Measurements from ENCODE around the gene SOX13.
"Not testable (repeated sequence)": the region's sequence is repeated elsewhere in the genome, so short reads cannot be mapped to it uniquely, and the experiment has no call there.

SOX13 gene

GRCh38 chr1:204087181-204087892, 14.4 kb downstream of the SOX13 start:
- DNase-seq (ENCODE audit: low read depth in 2 of 3, low spot score in 1 of 3): no peak

DNA sequence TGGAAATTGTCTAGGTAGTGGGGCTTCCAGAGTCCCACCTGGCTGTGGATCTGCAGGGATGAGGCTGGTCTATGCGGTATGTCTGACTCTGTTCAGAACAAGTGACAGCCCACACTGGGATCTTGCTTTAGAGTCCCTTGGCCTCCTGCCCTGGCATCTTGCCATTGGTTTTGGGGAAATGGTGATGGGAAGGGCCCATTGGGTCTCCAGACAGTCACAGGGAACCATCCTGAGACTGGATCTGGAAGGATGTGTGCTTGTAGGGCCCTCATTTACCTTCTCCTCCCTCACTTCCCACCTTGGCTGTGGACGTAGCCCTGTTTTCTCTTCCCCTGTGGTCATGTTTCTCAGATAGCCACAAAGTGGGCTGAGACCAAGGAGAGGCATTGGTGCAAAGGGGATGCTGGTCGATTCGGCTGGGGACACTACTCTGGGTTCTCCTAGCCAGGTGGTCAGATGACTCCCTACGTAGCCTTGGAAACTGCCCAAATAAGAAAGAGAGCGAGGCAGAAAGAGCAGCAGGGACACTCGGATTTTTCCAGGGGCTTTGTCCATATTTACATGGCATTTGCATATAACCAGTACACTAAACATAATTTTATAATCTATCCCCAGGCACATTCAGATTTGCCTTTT, 15.1 kb downstream of the SOX13 start:
- no peak for DNase-seq (ENCODE audit: low read depth in 2 of 3, low spot score in 1 of 3)

DNA sequence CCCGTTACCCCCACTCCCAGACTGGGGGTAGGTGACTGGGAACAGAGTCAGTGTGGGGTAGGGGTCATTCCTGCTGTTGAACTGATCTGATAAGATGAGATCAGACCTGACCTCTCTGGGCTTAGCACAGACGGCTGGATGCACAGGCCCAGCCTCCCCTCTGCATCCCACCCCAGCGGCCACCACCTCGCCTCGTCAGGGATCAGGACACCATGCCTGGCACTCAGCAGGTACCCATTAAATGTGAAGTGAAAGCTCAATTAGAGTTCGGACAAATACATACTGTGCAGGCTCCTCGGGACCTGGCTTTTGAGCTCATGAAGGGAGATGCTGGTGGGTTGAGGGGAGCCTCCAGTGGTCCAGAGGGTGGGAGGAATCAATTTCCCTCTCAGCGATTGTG, 15.7 kb downstream of the SOX13 start:
- no peak for DNase-seq (ENCODE audit: low read depth in 2 of 3, low spot score in 1 of 3)

DNA sequence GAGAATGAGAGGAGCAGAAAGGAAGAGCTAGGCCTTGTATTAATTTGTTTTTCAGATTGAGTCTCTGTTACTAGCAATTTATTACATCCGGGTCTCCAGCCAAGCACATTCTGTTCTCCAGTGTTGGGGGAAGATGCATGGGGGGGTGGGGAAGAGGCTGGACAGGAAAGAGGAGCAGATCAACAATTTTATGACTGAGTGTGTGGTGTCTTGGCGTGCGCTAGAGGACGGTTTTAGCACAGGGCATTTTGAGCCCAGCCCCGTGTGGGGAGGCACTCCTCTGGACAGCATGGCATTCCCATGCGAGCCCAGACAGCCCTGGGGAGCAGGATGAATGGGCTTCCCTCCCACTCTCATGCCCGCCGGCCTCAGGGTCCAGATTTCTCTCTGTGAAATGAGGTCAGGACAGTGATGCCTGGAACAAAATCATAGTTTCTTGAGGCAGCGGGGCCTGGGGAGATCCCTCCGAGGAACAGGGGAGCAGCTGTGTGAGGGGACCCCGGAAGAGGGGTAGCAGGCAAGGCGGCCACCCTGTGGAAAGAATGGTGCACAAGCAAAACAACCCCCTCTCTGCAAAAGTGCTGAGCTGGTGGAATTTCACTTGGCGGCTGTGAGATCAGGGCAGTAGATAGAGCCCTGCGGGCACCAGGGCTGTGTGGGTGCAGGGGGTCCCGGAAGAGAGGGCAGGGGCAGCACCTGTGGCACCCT, 16.3 kb downstream of the SOX13 start:
- no peak for DNase-seq (ENCODE audit: low read depth in 2 of 3, low spot score in 1 of 3)

- not testable (repeated sequence) for DNase-seq (ENCODE audit: low read depth in 2 of 3, low spot score in 1 of 3)
Observed at GRCh38 chr1:204090132-204090531, 17.2 kb downstream of the SOX13 start.

GRCh38 chr1:204091066-204091465, 18.2 kb downstream of the SOX13 start:
- DNase-seq (ENCODE audit: low read depth in 2 of 3, low spot score in 1 of 3): no peak

DNA sequence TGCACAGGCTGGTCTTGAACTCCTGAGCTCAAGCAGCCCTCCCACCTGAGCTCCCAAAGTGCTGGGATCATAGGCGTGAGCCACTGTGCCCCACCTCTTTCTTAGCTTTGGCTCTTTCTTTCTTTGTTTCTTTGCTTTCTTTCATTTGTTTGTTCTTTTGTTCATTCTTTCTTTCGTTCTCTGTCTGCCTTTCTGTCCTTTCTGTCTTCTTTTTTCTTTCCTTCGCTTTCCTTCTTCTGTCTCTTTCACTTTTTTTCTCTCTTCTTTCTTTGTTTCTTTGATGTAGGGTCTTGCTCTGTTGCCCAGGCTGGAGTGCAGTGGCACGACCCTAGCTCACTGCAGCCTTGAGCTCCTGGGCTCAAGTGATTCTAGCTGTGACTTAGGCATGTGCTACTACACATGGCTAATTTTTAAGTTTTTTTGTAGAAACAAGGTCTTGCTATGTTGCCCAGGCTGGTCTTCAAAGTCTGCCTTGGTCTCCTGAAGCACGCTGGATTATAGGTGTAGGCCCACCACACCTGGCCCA, 18.9 kb downstream of the SOX13 start:
- no peak for DNase-seq (ENCODE audit: low read depth in 2 of 3, low spot score in 1 of 3)

DNA sequence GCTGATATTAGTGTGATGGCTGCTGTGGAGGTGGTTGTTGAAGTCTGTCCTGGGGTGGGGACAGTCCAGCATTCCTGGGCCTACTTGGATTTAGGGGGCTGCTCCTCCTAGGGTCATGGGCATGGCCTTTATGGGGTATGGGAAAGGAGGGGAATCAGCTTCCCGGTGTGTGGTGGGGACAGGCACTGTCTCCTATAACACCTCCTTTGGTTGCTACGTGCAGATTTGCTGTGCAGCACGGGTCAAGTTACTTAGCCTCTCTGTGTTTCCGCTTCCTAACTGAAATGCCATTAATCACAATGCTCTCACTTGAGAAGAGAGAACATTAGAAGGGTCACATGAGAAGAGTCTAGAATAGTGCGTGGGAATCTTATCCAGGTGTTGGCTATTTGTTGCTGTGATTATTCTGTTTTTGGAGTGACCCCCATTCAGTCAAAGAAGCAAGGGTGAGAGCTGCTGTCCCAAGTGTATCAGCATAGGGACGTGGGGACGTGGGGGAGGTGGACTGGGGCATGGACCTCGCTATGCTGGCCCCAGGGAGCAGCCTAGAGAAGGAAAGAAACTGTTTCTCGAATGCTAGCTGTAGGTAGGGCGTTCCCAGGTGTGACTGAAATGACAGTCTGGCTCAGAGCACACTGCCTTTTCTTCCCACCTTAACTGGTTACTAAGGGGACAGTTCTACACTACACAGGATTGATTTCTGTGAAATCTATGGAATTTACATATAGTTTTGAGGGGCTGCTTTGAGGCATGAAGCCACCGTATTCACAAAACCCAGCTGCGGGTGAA, 19.9 kb downstream of the SOX13 start:
- no peak for DNase-seq (ENCODE audit: low read depth in 2 of 3, low spot score in 1 of 3)

- no peak for DNase-seq (ENCODE audit: low read depth in 2 of 3, low spot score in 1 of 3)
Observed at GRCh38 chr1:204093421-204093717, 20.5 kb downstream of the SOX13 start.

DNA sequence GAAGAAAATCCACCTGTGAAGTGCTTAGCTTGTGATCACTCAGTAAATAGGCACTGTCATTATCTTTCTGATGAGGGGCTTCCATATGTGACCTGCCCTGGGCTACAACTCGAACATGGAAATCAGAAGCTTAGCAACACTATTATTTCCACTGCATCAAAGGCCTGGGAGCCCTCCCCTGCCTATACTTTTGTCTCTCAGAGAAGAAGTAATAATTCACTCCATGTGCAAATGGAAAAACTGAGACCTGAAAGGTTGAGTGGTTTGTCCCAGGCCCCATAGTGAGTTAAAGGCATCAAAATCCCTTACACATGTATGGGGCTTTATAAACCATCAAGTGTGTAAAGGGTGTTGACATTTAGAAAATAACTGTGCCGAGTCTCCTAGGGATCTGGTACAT, 20.9 kb downstream of the SOX13 start:
- no peak for DNase-seq (ENCODE audit: low read depth in 2 of 3, low spot score in 1 of 3)

DNA sequence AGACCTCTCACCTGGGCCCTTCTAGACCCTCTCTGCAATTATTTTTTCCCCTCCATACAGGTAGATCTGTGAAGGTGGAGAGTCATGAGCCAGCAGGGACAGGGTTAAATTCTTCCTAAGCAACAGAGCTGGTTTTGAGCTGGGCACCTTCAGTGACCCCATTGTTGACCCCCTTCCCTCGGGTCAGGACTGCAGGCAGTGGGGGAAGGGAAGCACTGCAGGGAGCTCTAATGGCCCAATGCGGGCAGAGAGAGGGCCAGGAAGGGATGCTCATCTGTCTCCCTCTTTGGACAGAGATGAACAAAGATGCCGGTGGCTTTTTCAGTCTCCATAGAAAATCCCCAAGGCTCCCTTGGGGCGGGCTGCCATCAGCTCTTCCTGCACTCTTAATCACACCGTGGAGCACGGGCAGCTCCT, 21.4 kb downstream of the SOX13 start:
- no peak for DNase-seq (ENCODE audit: low read depth in 2 of 3, low spot score in 1 of 3)

DNA sequence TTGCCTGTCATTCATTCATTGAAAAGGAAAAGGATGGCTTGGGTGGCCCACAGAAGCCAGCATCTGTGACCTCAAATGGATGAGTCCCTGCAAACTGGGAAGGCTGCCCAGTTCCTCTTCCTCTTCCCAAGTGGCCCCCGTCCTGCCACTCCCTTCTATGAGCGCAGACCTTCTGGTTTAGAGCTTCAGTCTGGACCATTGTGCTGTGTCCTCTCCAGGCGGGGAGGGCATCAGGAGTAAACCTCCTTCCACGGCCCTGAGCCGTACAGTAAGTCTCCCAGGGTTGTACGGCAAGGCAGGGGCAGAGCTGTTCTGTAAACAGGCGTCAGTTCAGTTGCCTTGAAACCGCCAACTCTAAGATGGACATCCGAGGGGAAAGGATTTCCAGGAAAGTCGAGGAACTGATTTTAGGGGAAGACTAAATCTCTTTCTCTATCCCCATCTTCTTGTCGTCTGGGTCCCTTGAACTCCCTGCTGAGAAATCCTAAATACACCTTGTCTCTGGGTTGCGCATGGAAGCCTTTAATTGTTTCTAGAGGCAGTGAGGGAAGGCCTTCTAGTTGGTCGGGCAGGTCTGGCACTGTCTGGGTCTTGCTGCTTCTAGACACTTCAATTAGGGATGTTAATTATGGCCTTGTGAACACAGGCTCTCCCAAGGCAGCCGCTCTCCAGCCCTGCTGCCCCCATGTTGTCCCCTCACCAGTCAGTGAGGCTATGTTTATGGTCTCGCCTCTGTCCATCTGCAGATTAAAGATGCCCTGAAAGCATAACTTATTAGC, 22.1 kb downstream of the SOX13 start:
- DNase-seq (ENCODE audit: low read depth in 2 of 3, low spot score in 1 of 3): no peak

DNA sequence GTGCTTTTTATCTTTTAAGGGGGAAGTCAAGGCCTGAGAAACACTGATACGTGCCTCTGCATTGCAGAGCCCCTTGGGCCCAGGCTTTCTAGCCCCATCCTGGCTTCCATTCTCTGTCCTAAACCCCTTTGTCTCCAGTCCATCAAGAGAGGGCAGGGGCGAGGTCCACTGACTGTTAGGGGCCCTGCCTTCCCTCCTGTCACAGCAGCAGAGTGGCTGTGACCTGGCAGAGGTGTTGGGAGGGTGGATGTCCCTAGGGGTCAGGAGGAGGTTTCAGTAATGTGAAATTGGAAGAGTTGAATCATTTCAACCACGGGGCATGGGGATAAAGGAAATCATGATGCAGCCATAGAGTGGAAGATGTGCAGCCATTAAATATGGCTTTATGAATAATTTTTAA, 24.0 kb downstream of the SOX13 start:
- DNase-seq (ENCODE audit: low read depth in 2 of 3, low spot score in 1 of 3): no peak

DNA sequence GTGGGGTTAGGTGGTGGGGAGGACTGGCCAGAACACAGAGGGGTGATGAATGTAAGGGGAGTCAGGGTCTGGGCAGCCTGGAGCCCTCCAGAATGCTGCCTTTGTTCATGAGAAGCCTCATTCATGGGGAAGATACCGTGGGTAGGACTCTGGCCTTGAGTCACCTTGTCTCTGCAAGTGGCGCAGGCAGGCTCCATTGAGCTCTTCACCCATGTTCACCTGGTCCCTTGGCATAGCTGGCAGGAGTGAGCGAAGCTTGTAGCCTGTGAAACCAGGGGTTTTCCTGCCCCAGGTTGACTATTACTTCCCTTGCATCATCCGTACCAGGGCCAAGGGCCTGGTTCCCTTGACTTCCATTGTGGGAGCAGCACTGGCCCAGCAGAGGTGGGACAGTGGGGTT, 25.8 kb downstream of the SOX13 start:
- no peak for DNase-seq (ENCODE audit: low read depth in 2 of 3, low spot score in 1 of 3)

- DNase-seq (ENCODE audit: low read depth in 2 of 3, low spot score in 1 of 3): not testable (repeated sequence)
Observed at GRCh38 chr1:204099754-204100153, 26.8 kb downstream of the SOX13 start.

GRCh38 chr1:204102029-204102611, 29.2 kb downstream of the SOX13 start:
- DNase-seq (ENCODE audit: low read depth in 2 of 3, low spot score in 1 of 3): no peak

DNA sequence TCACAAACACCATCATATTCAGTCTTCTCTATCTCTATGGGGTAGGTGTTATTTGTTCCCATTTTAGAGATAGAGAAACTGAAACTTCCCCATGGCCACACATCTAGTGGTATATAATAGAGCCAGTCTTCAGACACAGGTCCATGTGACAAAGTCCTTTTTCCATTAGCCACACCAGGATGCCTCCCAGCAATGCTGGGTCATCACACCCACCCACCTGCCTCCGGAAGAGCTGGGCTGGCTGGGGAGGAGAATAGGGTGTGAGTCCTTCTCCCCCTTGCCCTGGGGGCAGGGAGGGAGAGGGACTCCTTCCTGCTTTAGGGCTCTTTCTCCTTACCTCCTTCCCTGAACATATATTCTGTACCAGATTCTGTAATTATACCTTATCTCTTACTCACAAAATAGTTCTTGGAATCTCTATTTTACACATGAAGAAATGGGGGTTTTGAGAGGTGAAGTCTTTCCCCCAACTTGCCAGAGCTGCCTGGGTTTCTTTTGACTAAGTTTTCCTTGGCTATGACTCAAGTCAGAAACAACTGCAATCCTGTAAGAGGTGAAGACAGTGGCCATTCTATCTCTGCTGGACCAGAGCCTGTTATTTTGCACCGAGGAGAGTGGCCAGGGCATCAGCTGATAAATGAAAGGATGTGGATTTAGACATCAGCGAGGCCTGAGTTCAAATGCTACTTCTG, 30.0 kb downstream of the SOX13 start:
- no peak for DNase-seq (ENCODE audit: low read depth in 2 of 3, low spot score in 1 of 3)

GRCh38 chr1:204103431-204103741, 30.5 kb downstream of the SOX13 start:
- no peak for DNase-seq (ENCODE audit: low read depth in 2 of 3, low spot score in 1 of 3)

DNA sequence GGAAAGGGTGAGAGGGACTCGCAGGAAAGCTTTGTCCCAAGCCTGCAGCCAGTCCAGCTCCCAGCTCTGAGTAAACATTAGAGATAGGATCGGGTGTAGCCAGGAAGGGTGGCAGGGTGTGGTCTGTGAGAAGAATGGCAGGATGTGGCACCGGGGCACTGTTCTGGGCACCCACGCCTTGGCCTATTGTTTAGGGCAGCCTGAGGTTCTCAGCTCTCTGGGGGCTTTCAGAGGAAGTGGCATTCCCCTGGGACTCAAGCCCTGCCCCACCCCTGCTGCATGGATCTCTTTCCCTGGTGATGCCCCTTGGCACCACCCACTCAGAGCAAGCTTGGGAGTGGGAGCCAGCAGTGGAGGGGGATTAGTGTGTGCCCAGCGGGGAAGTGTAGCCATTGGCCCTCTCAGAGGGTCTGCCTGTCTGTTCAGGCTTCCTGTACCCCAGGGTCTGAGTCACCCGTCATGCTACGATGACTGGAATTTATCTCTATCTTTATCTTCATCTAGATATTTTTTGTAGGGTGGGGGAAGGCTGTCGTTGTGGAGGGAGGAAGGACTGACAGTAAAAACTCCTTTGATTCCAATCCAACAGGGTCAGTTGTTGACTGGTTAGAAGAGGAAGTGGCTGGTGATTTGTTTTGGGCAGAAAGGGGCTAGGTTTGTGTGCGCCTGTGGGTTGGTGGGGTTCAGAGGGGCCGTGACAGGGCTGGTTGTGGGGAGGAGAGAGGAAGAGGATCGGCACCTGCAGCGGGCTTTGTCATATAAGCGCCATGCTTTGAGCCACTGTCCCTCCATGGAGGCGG, 31.6 kb downstream of the SOX13 start:
- no peak for DNase-seq (ENCODE audit: low read depth in 2 of 3, low spot score in 1 of 3)
